Central memory CD4-positive, alpha-beta T cell (primary cell): ENCODE data around the gene KRT81.
"Not testable (repeated sequence)": the region's sequence is repeated elsewhere in the genome, so short reads cannot be mapped to it uniquely, and the experiment has no call there.

Experiments
- DNase-seq: peaks from one replicate; pipeline ENCODE4 v3.0.0; 2022

KRT81 gene

DNA sequence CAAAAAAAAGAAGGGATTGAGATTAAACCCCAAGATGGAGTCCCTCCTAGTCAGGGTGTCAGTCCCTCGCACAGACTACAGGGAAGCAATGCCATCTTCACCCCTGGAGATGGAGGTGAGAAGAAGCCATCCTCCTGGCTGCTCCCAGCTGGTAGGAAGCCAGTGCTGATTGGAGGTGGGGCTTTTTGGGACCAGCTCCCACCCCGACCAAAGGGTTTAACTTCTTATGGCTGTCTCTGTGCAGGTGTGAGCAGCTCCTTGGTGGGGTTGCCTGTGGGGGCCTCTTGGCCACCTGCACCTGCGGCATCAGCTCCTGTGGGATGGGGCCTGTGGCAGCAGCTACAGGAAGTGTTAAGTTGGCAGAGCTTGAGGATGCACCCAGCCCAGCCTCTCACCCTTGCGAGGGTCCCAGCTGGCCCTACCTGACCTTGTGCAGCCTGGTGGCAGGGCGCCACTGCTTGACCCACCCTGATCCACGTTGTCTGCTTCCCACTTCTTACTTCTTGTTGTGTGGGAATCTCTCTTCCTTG, 20.7 kb downstream of the KRT81 start:
- DNase-seq = no peak

DNA sequence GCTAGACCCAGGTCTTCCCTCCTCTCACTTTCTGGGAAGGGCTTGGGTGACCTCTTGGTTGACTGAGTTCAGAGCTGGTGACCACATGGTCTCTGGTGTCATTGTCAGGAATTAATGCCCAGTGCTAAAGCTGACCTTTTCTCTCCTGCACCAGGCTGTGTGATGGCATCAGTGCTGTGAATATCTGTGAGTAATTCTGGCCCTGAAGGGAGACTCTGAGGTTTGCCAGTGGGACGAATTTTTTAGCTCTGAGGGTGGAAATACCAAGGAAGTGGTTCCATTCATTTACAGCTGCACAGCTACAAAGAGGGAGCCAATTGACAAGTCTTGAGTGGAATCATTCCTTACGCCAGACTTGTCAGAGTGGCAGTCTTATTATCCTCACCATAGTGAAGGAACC, 23.1 kb downstream of the KRT81 start:
- DNase-seq = no peak

DNA sequence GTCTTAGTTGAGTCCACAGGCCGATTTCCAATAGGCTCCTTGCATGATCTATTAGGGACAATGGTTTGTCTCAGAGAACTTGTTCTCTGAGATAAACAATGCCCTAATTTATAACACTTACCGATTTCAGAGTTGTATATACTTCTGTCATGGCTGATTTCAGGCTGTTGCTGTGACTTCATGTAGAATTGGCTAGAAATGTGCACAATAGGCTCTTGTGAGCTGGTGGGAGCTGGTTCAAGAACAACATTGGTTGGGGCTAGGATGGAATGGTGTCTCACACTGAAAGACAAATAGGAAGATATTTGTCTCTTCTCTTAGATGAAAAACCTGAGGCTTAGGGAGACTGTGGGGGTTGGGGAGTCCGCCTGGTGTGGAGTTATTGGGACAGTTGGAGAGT, 23.6 kb downstream of the KRT81 start:
- DNase-seq = no peak

DNA sequence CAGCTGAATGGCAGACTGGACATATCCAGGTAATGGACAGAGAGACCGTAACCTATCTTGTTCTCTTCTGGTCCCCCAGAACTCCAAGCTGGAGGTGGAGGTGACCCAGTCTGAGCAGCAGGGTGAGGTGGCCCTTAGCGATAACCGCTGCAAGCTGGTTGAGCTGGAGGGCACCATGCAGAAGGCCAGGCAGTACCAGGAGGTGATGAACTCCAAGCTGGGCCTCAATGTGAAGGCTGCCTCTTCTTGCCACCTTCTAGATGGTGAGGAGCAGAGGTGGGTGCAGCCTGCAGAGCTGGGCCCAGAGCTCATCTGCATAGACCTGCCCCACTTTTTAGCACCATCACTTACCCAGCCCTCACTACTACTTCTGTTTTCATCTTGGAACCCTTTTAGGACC, 24.1 kb downstream of the KRT81 start:
- DNase-seq = no peak

DNA sequence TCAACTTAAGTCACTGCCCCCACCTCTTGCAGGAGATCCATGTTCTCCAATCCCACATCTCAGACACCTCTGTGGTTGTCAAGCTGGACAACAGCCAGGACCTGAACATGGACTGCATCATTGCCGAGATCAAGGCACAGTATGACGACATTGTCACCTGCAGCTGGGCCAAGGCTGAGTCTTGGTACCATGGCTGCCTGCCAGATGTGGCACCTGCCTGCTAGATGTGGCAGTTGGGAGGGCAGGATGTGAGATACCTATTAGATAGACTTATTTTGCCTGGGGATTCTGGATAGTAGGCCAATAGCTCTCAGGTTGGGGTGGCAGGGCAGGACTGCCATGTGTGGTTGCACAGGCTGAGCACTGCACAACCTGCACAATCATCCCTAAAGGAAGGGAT, 24.8 kb downstream of the KRT81 start:
- DNase-seq = no peak

DNA sequence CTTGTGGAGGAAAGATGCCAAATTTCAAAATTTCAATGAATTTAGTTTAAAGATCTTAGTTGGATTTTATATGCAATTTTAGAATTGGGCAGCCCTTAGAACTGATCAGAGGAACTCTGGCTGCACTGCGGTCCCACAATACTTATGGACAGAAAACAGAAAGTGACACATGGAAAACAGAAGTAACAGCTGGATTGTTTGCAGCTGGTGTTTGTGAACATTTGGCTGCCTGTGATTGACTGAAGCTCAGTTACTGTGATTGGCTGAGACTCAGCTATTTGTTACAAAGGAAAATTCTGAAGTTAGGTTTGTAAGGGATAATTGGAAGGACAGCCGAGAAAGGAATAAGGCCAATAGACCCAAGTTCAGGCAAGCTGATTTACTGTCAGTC, 26.9 kb downstream of the KRT81 start:
- DNase-seq = no peak

DNA sequence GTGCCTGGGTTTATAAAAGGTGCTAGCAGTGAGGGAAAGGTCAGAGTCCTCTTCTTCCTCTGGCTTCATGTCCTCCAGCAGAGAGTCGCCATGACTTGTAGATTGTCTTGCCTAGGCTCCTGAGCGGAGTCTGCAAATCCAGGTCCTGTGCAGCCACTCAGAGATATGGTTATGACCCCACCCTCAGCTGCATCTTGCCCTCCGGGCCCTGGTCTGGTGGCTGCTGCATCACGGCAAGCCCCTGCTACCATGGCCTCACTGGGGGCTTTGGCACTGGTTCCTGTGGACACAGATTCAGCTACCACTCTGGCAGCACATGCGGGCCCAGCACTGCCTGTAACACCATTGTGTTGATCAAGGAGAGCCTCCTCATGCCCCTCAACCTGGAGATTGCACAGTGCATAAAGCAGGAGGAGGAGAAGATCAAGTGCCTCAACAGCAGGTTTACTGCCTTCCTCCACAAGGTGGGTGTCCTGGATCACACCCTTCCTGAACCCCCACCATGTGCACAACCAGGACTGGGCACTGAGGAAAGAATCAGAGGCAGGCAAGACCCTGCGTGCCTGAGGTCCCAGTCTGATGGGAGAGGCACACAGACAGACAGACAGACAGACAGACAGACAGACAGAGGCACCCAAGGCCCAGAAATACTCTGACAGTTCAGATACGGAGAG, 27.4 kb downstream of the KRT81 start:
- no peak for DNase-seq

DNA sequence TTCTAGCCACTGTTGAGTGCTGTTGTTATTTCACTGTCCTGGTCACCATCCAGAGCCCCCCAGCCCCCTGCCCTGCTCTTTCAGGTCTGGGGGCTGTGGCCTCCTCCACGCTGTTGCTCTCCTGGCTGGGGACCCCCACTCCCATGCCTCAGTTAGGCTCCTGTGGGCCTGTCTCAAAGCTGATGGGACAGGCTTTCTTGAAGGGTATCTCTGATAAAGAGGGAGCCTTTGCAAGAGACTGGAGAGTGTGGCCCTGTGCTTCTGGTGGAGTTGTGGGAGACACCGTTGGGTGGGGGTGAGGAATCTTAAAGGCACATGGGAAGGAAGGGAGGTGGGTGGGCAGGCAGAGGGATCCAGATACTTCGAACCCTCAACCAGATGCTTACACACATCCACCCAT, 29.0 kb downstream of the KRT81 start:
- DNase-seq = no peak

DNA sequence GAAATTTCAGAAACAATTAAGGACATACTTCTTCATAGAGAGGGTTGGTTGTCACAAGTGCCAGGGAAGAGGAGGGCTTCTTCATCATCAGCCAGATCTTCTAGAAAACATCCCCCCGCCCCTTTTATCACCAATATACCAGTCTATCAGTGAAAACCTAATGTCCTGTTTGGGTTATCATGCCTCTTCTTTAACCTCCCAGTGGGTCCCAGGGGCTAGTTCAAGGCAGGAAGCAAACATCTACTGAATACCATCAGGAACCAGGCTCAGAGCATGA, 30.2 kb downstream of the KRT81 start:
- DNase-seq = no peak

DNA sequence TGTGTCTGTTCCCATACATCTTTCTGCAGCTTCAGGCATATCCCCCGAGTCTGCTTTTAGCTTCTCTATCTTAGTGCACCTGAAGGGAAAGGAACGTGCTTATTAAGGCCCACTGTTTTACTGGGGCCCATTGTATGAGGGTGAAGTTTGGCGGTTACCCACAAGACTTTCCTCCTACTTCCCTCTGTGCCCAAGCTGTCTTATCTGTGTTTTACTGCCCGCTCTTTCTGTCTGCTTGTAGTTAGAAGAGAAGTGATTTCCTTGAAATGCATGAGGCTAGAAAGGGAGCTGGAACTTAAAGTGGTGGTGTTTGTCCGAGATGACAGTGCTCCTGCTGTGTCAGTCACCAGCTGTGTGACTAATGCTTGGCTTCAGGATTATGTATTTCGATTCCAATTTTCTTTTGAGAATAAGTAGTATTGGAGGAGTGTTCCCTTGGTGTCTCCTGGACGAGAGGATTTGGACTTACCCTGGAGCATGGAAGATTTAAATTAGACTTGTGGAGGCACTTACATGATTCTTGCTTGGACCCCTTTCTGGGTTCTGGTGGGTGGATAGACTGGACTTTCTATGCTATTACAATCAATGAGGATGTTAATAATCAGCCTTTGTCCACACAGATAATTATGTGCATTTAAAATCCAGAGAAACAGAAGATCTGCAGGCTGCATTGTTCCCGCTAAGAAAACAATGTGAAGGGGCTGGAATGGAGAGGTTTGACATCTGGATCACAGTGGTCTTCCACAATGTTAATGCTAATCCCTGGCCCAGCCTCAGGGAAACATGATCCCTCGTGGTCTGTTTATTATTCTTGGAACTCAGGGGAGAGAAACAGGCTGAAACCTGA, 30.8 kb downstream of the KRT81 start:
- no peak for DNase-seq

DNA sequence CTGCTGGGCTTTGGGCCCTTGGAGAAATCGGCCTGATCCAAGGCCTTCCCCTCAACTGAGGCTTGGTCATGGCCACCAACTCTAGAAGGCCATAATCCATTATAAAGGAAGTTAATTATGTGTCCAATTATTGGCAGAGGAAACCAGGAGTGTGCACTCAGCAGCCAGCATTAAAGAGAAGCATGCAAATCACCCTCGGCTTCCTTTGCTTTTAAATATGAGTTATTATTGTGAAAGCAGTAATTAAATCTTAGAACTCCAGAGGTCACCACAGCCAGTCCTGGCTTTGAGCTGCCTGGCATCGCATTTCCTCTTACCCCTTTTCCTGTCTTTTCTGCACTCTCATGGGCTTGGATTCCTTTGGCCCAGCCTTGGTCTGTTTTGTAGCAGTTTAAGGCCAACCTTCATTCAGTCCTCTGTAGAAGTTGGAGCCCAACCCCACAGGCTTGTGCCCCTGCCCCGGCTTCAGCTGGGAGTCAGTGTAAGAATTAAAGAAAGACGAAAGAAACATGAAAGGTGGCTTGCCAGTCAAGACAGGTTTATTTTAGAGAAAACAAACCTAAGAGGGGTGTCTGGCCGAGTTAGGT, 31.6 kb downstream of the KRT81 start:
- no peak for DNase-seq

DNA sequence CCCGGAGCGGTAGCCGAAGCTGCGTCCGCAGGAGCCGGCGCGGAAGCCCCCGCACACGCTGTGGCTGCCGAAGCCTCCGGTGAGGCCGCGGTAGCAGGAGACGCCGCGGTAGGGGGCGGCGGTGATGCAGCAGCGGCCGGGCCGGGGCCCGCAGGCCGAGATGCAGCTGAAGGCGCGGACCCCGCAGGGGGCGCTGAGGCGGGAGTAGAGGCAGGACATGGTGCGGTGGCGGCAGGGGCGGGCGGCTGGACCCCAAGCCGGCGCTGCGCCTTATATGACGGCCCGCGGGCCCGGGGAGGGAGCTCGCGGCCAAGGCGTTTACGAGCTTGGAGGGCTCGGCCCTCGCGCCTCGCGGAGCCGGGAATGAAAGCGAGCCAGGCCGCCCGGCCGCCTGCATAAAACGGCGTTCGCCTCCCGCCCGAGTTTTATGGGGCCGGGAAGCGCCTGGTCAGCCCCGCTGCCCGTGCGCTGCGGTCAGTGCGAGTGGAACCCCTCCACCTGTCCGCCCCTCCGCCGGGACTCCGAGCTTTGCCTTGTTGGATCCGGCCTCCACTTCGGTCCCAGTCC, 32.9 kb downstream of the KRT81 start:
- DNase-seq = no peak

DNA sequence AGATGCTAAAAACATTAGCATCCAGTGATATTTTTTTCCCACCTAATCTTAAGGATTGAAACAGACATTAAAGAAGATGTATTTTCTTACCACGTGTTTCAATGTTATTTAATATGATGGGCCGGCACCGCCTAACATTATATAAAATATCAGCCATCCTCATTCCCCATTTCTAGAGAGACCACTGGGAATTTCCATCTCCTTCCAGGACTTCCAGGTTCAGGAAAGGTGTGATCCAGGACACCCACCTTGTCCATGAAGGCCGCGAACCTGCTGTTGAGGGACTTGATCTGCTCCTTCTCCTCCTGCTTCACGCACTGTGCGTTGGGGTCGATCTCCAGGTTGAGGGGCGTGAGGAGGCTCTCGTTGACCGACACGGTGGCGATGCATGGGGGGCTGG, 33.4 kb downstream of the KRT81 start:
- not testable (repeated sequence) for DNase-seq

DNA sequence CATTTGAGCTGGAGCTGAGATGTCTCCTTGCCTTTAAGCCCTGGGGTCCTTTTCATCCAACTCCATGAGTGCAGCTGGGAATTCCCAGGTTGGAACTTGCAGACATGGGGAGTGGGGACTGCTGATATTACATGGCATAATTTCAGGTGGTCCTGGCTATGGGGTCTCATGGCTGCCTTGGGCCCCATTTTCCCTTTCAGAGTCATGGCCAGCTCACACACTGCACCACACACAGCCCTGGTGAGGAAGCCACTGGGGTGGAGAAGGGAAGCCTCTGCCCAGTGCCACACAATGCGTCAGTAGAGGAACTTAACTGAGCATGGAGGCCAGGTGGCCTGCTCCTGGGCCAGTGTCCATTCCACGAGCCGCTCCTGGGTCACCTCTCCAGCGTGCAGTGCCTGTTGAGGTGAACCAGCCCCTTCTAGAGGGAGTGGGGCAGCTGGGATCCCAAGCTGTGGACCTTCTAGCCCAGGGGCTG, 34.2 kb downstream of the KRT81 start:
- no peak for DNase-seq

DNA sequence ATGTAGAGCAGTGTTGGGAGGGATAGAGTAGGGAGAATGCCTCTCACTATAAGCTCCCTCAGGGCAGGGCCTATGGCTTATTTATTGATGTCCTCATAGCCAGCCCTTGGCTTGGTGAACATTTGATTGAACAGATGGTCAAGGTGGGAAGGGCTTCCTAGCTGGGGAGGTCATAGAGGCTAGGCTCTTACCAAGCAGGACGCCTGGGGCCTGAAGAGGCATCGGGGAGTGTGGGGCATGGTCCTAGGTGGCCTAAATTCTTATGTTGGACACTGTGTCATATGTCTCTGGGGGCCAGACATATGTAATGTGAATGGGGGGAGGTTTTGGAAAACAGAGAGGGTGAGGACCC, 34.8 kb downstream of the KRT81 start:
- DNase-seq = no peak

DNA sequence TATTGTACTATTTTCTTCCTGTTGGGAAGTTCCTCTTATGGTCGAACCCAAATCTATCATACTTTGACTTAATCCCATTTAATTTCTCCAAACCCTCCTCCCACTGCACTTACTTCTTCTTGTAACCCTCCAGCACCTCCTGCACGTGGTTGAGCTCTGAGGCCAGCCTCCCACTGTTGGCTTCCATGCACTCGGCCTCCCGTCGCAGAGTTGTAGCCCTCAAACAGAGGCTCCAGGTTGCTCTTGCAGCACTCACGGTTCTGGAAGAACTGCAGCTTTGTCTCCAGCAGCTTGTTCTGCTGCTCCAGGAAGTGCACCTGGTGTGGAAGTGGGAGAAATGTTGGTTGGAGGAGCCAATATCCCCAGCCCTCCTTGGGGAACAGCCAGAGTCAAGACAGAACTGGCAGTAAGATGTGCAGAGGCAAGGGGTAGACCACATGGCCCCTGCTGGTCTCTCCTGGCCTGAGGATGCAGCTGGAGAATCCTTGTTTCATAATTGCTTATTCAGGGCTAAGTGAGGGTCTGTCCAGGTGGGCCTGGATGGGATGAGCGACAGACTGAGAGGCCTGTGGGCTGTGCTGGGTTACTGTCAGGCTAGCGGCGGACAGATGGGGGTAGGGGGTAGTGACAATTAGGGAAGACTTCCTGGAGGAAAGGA, 35.3 kb downstream of the KRT81 start:
- no peak for DNase-seq

DNA sequence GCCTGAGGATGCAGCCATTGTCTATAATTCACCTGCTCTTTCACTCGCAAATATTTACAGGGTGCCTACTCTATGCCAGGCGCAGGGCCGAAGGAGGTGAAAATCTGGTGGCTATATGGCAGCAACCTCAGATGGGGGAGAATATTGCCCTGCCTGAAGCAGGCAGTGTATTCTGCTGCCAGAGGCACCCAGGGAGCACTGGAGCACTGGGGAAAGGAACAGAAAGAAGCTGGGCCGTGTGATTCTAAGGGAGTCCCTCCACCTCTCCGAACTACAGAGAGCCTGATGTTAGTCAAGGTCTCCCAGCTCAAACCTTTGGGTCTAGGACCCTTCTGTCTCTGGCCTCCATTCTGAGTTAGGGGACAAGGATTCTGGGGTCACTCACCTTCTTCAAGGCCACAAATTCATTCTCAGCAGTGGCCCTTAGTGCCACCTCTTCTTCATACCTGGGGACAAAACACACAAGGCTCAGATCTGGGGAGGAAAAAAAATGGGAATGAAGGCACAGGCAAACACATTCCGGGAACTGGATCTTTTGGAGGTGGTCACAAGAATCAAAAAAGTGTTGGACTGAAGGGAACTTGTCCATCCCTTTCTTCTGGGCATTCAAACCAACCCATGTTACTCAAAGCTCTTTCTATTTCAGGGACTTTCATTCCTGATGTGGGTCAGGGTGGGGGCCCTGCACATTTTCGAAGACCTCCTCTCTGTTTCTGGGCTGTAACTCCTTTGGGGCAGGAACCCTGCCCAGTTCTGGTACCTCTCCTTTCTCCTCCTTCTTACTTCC, 36.2 kb downstream of the KRT81 start:
- DNase-seq = no peak

DNA sequence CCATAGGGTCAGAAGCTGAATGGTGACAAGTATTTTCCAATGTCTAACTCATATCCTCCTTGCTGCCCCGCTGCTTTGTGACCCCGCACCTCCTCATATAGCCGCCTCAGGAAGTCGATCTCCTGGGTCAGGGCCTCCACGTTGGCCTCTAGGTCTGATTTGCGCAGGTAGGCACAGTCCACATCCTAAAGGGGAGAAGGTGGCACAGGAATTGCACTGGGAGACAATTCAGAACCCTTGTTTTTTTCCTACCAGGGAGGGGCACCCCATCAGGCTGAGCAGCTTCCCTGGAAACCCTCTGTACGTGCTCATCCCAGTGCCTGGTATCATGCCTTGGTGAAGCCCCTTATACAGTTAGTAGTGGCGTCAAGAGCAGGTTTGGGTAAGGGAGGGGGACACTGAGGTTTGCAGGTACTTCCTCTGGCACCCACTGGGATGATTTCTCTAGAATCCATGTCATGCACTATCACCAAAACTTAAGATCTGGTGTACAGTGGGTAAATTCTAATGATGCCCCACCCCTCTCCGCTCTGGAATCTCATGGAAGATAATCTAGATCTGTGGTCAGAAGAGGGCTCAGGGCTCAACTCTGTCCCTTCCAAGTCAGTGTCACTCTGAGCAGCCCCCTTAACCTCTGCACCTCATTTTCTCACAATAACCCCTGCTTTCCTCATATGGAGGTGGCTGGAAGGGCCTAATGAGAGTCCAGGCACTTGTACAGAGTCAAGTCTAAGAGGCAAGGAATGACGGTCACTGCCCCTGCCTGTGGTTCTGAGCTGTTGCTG, 37.0 kb downstream of the KRT81 start:
- no peak for DNase-seq

DNA sequence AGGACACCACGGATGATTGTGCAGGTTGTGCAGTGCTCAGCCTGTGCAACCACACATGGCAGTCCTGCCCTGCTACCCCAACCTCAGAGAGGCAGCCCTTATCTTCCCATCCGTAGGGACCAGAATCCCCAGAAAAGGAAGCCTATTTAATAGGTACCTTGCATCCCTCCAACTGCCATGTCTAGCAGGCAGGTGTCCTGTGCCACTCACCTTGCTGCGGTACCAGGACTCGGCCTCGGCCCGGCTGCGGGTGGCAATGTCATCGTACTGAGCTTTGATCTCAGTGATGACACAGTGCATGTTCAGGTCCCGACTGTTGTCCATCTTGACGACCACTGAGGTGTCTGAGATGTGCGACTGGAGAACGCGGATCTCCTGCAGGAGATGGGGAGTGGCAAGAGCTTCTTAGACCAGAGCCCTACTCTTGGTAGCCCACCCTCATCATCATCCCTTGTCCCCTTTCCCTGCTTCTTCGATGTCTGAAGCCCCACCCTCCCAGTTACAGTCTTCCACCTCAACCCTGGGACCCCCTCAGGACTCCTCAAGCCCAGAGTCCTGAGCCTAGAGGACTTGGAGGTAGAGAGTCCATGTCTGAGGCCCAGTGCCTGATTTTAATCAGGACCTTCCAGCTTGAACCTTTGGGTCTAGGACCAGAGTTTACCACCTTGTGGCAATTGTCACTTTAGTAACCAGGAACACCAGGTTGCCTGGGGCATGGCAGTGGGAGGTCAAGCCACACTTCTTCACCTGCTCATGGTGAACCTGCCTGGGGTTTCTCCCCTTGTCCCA, 37.7 kb downstream of the KRT81 start:
- DNase-seq = no peak

DNA sequence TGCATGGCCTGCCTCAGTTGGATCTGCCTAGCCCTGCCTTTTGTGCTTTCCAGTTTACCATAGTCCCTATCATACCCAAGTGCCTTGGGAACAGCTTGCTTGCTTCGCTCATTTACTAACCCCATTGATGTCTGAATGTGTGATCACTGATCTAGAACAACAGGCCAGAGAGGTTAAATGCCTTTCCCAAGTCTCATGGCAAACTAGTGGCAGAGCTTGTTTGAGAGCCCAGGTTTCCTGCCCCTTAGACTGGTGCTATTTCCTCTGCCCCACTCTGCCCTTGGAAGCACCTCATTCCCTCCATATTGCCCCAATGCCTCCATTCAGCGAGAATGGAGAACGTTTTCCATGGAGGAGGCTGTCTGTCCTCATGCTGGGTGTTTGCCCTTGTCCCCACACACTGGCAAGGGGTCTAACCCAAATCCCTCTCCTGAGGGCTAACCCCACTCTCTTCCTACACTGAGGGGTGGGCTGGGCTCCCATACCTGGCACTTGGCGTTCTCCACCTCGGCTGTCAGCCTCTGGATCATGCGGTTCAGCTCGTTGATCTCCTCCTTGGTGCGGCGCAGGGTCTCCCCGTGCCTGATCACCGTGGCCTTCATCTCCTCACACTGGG, 38.5 kb downstream of the KRT81 start:
- no peak for DNase-seq
